Mesothelial cell of epicardium (in vitro differentiated cells): ENCODE results near the gene LOXL1. TPM values are rescaled to one million over a fixed set of nuclear protein-coding genes. Genes with fewer than 3 reads are reported as not detected.

Experiments
- DNase-seq, 2 experiments: peaks; one replicate each; pipeline ENCODE4 v3.0.0; 2021; ENCODE audit warnings: low spot score in 2 of 2; ENCODE audit not compliant: unreplicated experiment in 2 of 2
- H3K27ac Mint-ChIP-seq: 2 replicates; pipeline ENCODE4 v1.8.0; 2021; ENCODE audit warnings: mixed read lengths
- H3K27me3 Mint-ChIP-seq: 2 replicates; pipeline ENCODE4 v1.8.0; 2021; ENCODE audit warnings: low read depth, mixed read lengths
- H3K36me3 Mint-ChIP-seq: 2 replicates; pipeline ENCODE4 v1.8.0; 2021; ENCODE audit warnings: mixed read lengths
- H3K4me1 Mint-ChIP-seq: 2 replicates; pipeline ENCODE4 v1.8.0; 2021; ENCODE audit warnings: mixed read lengths
- H3K4me3 Mint-ChIP-seq: 2 replicates; pipeline ENCODE4 v1.8.0; 2021; ENCODE audit warnings: mild to moderate bottlenecking, moderate library complexity, mixed read lengths
- H3K9me3 Mint-ChIP-seq: 2 replicates; pipeline ENCODE4 v1.8.0; 2021; ENCODE audit warnings: mixed read lengths
- total RNA-seq: library from RNA; stranded (reverse); gene quantifications from 3 replicates; pipeline ENCODE4 v1.2.1, GENCODE V29; 2021
- TF ChIP-seq, protein P1 (sequence below): fragments of 200-600 bp; sonication (generic); IDR thresholded peaks from one replicate; pipeline ENCODE4 v1.5.0; 2021; ENCODE audit warnings: antibody characterized with exemption; ENCODE audit not compliant: unreplicated experiment

LOXL1 gene
- total RNA-seq, 1 donor from 2014 or later, result 62.9 TPM

DNA sequence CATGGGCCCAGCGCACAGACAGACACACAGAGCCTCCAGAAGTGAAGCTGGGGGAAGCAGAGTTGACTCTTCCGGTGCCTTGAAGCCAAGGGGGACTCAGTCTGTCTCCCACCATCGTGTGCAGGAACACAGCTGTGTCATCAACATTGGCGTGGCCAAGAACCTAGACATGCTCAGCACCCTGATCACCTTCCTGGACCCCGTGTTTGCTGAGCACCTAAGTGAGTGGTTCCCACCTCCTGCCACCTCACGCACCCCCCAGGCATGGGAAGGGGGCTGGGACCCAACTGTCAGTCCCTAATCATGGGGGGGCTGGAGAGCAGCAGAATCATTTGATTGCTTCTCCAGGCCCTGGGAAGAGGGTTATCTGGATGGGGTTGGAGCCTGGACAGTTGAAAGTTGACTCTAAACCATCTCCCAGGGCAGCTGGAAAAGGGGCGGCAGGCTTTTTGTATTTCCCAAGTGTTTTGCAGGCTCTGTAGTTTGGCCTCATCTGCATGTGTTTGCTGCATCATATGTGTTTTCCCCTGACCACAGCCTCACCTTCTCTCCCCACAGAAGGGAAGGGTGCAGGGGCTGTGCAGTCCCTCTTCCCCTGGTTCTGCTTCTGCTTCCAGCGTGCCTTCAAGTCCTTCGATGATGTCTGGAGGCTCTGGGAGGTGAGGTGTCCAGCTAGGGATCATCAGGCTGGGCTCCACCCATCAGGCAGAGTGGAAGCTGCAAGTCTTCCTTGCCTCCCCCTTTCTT is 40.1 kb upstream of the LOXL1 start:
- Mint-ChIP-seq H3K4me3 (no peak overlapping the region), H3K9me3 (no peaks in the 10 kb centered on the region), H3K4me1 (no peaks in the 10 kb centered on the region), H3K27ac (no peak overlapping the region), H3K27me3 (peaks cover 73% of the 10 kb centered on the region), H3K36me3 (no peaks in the 10 kb centered on the region)
- TF ChIP-seq, protein P1, sequence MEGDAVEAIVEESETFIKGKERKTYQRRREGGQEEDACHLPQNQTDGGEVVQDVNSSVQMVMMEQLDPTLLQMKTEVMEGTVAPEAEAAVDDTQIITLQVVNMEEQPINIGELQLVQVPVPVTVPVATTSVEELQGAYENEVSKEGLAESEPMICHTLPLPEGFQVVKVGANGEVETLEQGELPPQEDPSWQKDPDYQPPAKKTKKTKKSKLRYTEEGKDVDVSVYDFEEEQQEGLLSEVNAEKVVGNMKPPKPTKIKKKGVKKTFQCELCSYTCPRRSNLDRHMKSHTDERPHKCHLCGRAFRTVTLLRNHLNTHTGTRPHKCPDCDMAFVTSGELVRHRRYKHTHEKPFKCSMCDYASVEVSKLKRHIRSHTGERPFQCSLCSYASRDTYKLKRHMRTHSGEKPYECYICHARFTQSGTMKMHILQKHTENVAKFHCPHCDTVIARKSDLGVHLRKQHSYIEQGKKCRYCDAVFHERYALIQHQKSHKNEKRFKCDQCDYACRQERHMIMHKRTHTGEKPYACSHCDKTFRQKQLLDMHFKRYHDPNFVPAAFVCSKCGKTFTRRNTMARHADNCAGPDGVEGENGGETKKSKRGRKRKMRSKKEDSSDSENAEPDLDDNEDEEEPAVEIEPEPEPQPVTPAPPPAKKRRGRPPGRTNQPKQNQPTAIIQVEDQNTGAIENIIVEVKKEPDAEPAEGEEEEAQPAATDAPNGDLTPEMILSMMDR, result no peak
- DNase-seq, result no peak

DNA sequence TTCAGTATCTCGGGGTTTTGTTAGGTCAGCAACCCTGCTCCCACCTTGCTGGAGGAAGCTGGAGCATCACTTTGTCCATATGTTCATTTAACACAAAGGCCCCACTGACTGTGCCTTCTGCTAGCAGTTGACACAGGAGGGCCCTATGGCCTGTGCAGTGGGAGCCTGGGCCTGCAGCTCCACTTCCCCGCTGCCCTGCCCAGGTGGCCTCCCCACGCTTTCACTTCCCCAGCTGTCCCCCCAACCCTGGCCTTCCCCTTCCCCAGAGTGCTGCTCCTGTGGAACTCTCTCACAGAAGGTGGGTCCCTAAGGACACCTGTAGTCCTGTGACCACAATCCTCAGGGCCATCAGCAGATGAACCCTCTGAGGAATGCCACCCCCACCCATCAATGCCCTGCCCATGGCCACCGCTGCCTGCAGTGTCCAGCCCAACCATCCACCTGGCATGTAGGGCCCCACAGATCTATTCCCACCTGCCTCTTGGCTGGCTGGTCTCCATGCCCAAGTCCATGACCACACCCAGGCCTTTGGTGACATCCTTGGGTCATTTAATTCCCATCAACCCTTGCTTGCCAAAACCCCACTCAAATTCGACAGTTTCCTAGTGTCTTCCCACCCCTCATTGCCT is 39.4 kb upstream of the LOXL1 start:
- H3K27me3 Mint-ChIP-seq, result peaks cover 70% of the 10 kb centered on the region
- H3K4me1 Mint-ChIP-seq, result no peaks in the 10 kb centered on the region
- DNase-seq, result no peak
- no peak overlapping the region for H3K27ac Mint-ChIP-seq
- no peaks in the 10 kb centered on the region for H3K36me3 Mint-ChIP-seq
- H3K9me3 Mint-ChIP-seq, result no peaks in the 10 kb centered on the region
- H3K4me3 Mint-ChIP-seq, result no peak overlapping the region
- TF ChIP-seq, protein P1, result no peak

DNA sequence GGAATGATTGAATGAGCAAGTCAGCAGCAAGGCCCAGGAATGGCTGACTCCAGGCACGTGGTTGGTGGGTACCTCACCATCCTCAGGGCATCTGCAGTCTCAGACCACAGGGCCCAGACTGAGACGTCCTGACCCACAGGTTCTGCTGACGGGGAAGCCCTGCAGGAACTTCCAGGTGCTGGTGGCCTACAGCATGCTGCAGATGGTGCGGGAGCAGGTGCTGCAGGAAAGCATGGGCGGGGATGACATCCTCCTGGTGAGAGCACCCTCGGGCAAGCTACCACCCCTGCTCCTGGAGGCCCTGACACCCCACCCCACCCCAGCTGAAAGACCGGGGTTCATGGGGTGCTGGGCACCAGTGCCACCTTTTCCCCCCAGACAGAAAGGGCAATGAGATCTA is 38.8 kb upstream of the LOXL1 start:
- Mint-ChIP-seq H3K36me3 (no peaks in the 10 kb centered on the region), H3K9me3 (no peaks in the 10 kb centered on the region), H3K27me3 (peaks cover 63% of the 10 kb centered on the region), H3K4me1 (no peaks in the 10 kb centered on the region), H3K4me3 (no peak overlapping the region), H3K27ac (no peak overlapping the region)
- no peak for DNase-seq
- TF ChIP-seq, protein P1, result no peak

DNA sequence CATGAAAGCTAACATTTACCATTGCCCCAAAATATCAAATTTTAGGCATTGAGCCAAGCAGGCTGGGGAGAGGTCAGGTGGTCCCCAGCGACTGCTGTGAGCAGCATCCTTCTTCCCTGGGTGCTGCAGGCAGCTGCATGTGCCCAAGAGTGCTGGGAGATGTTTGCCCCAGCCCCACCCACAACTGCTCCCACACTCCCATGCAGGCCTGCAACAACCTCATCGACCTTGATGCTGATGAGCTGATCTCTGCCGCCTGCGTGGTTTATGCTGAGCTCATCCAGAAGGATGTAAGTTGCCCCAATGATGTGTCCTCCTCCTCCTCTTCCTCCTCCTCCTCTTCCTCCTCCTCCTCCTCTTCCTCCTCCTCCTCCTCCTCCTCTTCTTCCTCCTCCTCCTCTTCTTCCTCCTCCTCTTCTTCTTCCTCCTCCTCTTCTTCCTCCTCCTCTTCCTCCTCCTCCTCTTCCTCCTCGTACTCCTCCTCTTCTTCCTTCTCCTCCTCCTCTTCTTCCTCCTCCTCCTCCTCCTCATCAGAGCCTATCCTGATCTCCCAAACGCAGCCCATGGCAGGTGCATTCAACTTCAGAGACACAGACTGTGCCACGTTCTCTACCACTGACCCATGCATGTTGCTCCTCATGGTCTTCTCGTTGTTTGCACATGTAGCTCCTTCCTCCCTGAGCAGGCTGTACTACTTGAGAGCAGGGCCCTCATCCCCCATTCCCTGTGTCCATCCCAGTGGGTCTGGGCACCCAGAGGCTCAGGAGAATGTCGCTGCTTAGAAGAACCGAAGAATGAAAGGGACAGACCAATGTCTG is 37.8 kb upstream of the LOXL1 start:
- TF ChIP-seq, protein P1, result no peak
- DNase-seq, result no peak
- H3K9me3 Mint-ChIP-seq, result peaks cover 4% of the 10 kb centered on the region
- H3K36me3 Mint-ChIP-seq, result no peaks in the 10 kb centered on the region
- peaks cover 59% of the 10 kb centered on the region for H3K27me3 Mint-ChIP-seq
- no peaks in the 10 kb centered on the region for H3K4me1 Mint-ChIP-seq
- no peak overlapping the region for H3K27ac Mint-ChIP-seq
- no peak overlapping the region for H3K4me3 Mint-ChIP-seq

DNA sequence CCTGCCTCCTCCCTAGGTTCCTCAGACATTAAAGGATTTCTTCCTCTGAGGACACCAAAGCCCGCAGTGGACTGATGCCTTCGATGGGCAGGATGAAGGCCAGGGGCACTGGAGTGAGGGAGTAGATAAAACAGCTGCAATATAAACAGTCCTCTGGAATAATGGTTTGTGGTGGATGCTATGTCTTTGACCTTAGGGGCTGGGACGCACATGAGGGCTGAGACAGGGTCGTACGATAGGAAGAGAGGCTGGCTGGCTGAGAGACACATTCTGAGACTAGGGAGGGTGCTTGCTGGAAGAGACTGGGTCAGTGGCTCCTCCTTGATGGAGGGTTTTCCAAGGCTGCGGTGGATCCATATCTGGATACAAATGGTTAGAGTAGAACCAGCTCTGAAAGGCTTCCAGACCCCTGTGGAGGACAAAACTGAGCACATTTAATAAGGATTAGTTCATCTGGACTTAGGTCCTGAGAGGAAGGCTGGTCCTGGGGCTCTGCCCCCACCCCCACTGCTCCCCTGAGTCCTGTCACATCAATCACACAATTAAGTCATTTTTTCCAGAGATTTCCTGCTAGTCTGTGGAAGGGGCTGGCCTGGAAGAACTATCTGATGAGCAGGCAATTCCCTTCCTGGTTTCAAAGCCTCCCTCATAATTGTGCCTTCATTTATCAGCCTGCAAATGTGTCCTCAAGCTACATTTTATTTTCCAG is 37.1 kb upstream of the LOXL1 start:
- no peak for DNase-seq
- peaks cover 4% of the 10 kb centered on the region for H3K9me3 Mint-ChIP-seq
- H3K27ac Mint-ChIP-seq, result no peak overlapping the region
- H3K4me1 Mint-ChIP-seq, result no peaks in the 10 kb centered on the region
- no peak overlapping the region for H3K4me3 Mint-ChIP-seq
- TF ChIP-seq, protein P1, result no peak
- peaks cover 54% of the 10 kb centered on the region for H3K27me3 Mint-ChIP-seq
- no peaks in the 10 kb centered on the region for H3K36me3 Mint-ChIP-seq
